Measurements from ENCODE around the gene DLX6.

DNA sequence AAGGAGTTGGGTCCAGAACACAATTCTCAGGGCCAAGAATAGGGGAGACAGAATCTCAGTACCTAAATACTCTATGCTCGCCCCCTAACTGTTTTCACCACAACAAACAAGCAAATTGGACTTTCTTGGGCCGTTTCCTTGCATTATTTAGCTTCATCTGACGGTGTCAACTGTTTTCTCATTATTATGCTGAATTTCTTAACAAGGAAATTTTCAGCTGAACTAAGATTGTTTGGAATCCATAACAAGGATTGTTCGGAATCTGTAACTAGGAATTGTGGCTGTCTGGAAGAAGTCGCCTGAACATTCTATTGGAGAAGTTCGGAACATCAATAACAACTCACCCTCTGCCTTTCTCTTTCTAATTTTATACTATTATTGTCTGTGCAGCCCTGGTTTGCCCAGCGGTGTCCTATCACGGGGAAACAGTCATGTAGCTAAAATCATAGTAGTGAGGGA is 15.5 kb upstream of the DLX6 start:
- no peak for TF ChIP-seq POLR2A (IDR thresholded peaks at IDR 0.05)
- TF ChIP-seq, protein P1, sequence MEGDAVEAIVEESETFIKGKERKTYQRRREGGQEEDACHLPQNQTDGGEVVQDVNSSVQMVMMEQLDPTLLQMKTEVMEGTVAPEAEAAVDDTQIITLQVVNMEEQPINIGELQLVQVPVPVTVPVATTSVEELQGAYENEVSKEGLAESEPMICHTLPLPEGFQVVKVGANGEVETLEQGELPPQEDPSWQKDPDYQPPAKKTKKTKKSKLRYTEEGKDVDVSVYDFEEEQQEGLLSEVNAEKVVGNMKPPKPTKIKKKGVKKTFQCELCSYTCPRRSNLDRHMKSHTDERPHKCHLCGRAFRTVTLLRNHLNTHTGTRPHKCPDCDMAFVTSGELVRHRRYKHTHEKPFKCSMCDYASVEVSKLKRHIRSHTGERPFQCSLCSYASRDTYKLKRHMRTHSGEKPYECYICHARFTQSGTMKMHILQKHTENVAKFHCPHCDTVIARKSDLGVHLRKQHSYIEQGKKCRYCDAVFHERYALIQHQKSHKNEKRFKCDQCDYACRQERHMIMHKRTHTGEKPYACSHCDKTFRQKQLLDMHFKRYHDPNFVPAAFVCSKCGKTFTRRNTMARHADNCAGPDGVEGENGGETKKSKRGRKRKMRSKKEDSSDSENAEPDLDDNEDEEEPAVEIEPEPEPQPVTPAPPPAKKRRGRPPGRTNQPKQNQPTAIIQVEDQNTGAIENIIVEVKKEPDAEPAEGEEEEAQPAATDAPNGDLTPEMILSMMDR (IDR thresholded peaks at IDR 0.05), result no peak
